GM12878 (cell line): ENCODE results near the gene SLC25A46. TPM values are rescaled to one million over a fixed set of nuclear protein-coding genes. Genes with fewer than 3 reads are reported as not detected.

Source experiments
- ATAC-seq: fragments of 200-7000 bp; cut with Tn5 transposase; 3 replicates; pipeline ENCODE4 v1.9.1; 2020; ENCODE audit warnings: mild to moderate bottlenecking, moderate library complexity
- BruUV-seq: library from RNA; stranded (reverse); fragments of 400-500 nt; replicated peaks from 2 replicates; lab custom pipeline; 2021; lab: Mats Ljungman, UMichigan
- CTCF ChIA-PET: fragments of 300-600 bp; sonication (Branson Sonifier 250); formaldehyde crosslinking; extraction: SDS; loops from one replicate; lab custom pipeline; 2021; ENCODE audit warnings: inconsistent platforms; lab: Yijun Ruan, JAX
- POLR2A ChIA-PET: fragments of 350-600 bp; formaldehyde crosslinking; extraction: SDS; loops from one replicate; lab custom pipeline; 2021; ENCODE audit warnings: inconsistent platforms; lab: Charles Lee
- RAD21 ChIA-PET: fragments of 300-600 bp; sonication (Branson Sonifier 250); formaldehyde crosslinking; loops from one replicate; lab custom pipeline; 2023; ENCODE audit warnings: antibody characterized with exemption; ENCODE audit not compliant: unreplicated experiment; lab: Charles Lee
- SMC1A ChIA-PET: fragments of 300-600 bp; sonication (Branson Sonifier 250); formaldehyde crosslinking; loops from one replicate; lab custom pipeline; 2023; ENCODE audit not compliant: unreplicated experiment, uncharacterized antibody; lab: Charles Lee
- DNase-seq: peaks from one replicate; pipeline ENCODE4 v3.0.0-alpha.2; 2011; ENCODE audit warnings: low read depth, low spot score
- FAIRE-seq: peaks from 3 replicates; lab custom pipeline; 2011; peaks lifted over from hg19 to GRCh38; lab: Jason Lieb, UNC
- H2AFZ ChIP-seq: 2 replicates; pipeline ENCODE4 v1.6.0; 2011; ENCODE audit warnings: low read depth, low read length, control low read depth; ENCODE audit not compliant: control insufficient read depth
- H3K27ac ChIP-seq: 2 replicates; pipeline ENCODE4 v1.5.1; 2011; ENCODE audit warnings: control low read depth; ENCODE audit not compliant: control insufficient read depth, insufficient read depth
- H3K27me3 ChIP-seq, 2 experiments: replicated peaks in 1 of 2; 2 replicates each; pipeline versions ENCODE4 v1.6.0 to v1.6.1; 2011; ENCODE audit warnings: low read length in 1 of 2; ENCODE audit not compliant: control insufficient read depth in 2 of 2, insufficient read depth in 2 of 2
- H3K36me3 ChIP-seq, 2 experiments: 2 replicates each; pipeline ENCODE4 v1.5.1; 2011; ENCODE audit warnings: low read length in 1 of 2; ENCODE audit not compliant: control insufficient read depth in 2 of 2, insufficient read depth in 2 of 2
- H3K4me1 ChIP-seq: 2 replicates; pipeline ENCODE4 v1.6.1; 2011; ENCODE audit warnings: mild to moderate bottlenecking, low read length, moderate library complexity, mixed read lengths; ENCODE audit not compliant: control insufficient read depth, insufficient read depth
- H3K4me2 ChIP-seq: 2 replicates; pipeline ENCODE4 v1.6.0; 2011; ENCODE audit warnings: control low read depth; ENCODE audit not compliant: control insufficient read depth, insufficient read depth
- H3K4me3 ChIP-seq: fragments of 200-600 bp; sonication (generic); 2 replicates; pipeline ENCODE4 v1.5.1; 2016
- H3K79me2 ChIP-seq: 2 replicates; pipeline ENCODE4 v1.6.0; 2011; ENCODE audit warnings: low read length; ENCODE audit not compliant: control insufficient read depth, insufficient read depth
- H3K9ac ChIP-seq: 2 replicates; pipeline ENCODE4 v1.8.0; 2011; ENCODE audit warnings: low read length, control low read depth, mixed read lengths; ENCODE audit not compliant: control insufficient read depth, insufficient read depth
- H3K9me3 ChIP-seq: replicated peaks from 3 replicates; pipeline ENCODE4 v1.5.1; 2011; ENCODE audit warnings: mild to moderate bottlenecking, low read length; ENCODE audit not compliant: control insufficient read depth, insufficient read depth
- H4K20me1 ChIP-seq: 2 replicates; pipeline ENCODE4 v1.6.0; 2011; ENCODE audit not compliant: control insufficient read depth, insufficient read depth
- ATF2 ChIP-seq: IDR thresholded peaks from 2 replicates; pipeline ENCODE4 v1.6.1; 2012; ENCODE audit warnings: low read length, inconsistent platforms
- ATF7 ChIP-seq: fragments of 450-650 bp; IDR thresholded peaks from 2 replicates; pipeline ENCODE4 v1.6.1; 2016; ENCODE audit warnings: low read depth, mild to moderate bottlenecking
- CEBPB ChIP-seq, 2 experiments: fragments of 150-350 bp in 1 of 2; IDR thresholded peaks; 2 replicates each; pipeline ENCODE4 v1.6.1; 2012 to 2014; ENCODE audit warnings: low read depth in 2 of 2, low read length in 2 of 2, borderline replicate concordance in 1 of 2, inconsistent platforms in 1 of 2
- CUX1 ChIP-seq: IDR thresholded peaks from 2 replicates; pipeline ENCODE4 v1.6.1; 2012; ENCODE audit warnings: improper control_type of control experiment, low read depth, low read length; ENCODE audit not compliant: insufficient replicate concordance
- DPF2 ChIP-seq: fragments of 450-650 bp; IDR thresholded peaks from 2 replicates; pipeline ENCODE4 v1.6.1; 2017; ENCODE audit warnings: mild to moderate bottlenecking
- EGR1 ChIP-seq, 2 experiments: IDR thresholded peaks; 1 replicate in 1 of 2; 2 replicates in 1 of 2; pipeline ENCODE4 v1.6.1; 2011 to 2012; ENCODE audit warnings: low read depth in 2 of 2, low read length in 2 of 2, borderline replicate concordance in 1 of 2, mild to moderate bottlenecking in 1 of 2, moderate library complexity in 1 of 2
- FOS ChIP-seq: IDR thresholded peaks from 3 replicates; pipeline ENCODE4 v1.6.1; 2011; ENCODE audit warnings: borderline replicate concordance; ENCODE audit not compliant: insufficient read length; ENCODE audit errors: extremely low read depth
- HDGF ChIP-seq: fragments of 450-650 bp; IDR thresholded peaks from 2 replicates; pipeline ENCODE4 v1.6.1; 2016; ENCODE audit warnings: antibody characterized with exemption
- PAX5 ChIP-seq: IDR thresholded peaks from 2 replicates; pipeline ENCODE4 v1.6.1; 2011; ENCODE audit warnings: low read depth, low read length, borderline replicate concordance
- SUPT20H ChIP-seq: IDR thresholded peaks from 2 replicates; pipeline ENCODE4 v1.6.1; 2011; ENCODE audit warnings: low read depth, mild to moderate bottlenecking, low read length, moderate library complexity, borderline replicate concordance; ENCODE audit not compliant: control insufficient read depth
- WGBS: methylation state at CpG from one replicate; pipeline ENCODE4 v1.1.6; 2016; ENCODE audit warnings: low lambda C conversion rate; ENCODE audit not compliant: insufficient replicate concordance, insufficient coverage; ENCODE audit errors: missing lambda C conversion rate; 5-methylcytosine and 5-hydroxymethylcytosine counted together
- in situ Hi-C: fragments of 300-500 bp; cut with MboI; formaldehyde crosslinking; loops from 9 replicates; pipeline ENCODE4 v1.14.3; 2018; ENCODE audit warnings: mixed read lengths
- intact Hi-C: fragments of 100-400 bp; cut with micrococcal nuclease; formaldehyde crosslinking; loops from one replicate; pipeline ENCODE4 v1.14.2; 2022; ENCODE audit not compliant: unreplicated experiment
- polyA plus RNA-seq, 11 experiments: library from polyadenylated mRNA; depleted of rRNA in 4 of 11; unstranded in 6 of 11; stranded (reverse) in 5 of 11; fragments of >200 nt; fragmentation: Nextera tagmentation in 4 of 11; fragmentation: Illumina TruSeq in 1 of 11; extraction: Ambion mirVana in 4 of 11; extraction: Trizol in 1 of 11; gene quantifications; 1 replicate in 1 of 11; 2 replicates in 10 of 11; pipeline versions ENCODE4 v1.2.1 to v1.2.3, GENCODE V29; 2011 to 2016; ENCODE audit warnings: inconsistent platforms in 2 of 11, missing spikeins in 2 of 11, low read depth in 1 of 11
- total RNA-seq, 4 experiments: library from RNA; depleted of rRNA in 3 of 4; stranded (reverse); fragments of >200 nt in 3 of 4; fragmentation: Illumina TruSeq in 1 of 4; extraction: Trizol in 1 of 4; gene quantifications; 2 replicates each; pipeline versions ENCODE4 v1.2.1 to v1.2.3, GENCODE V29; 2013 to 2021

SLC25A46 gene
- total and polyA plus RNA-seq, 10 of the 15 experiments (the other 5 are each of a cell fraction or from before 2014, with no cell fraction given): 18.0 to 89.6 (median 68.2) TPM

DNA sequence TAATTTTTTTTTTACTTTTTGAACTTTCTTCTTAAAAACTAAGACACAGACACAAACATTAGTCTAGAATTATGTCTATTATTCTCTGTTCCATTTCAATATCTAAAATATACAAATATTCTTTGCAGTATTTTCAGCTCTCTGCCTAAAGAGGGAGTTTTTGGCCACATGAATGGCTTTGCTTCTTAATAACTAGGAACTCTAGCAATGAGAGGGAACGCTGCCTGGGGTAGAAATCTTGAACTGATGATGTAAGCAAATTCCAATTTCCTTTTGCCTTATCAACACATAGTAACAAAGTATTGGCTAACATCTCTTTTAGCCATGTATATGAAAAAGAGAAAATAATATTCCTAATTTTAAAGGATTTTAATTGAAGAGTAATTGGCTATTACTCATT, 51.9 kb downstream of the SLC25A46 start:
- H3K79me2 ChIP-seq: no peaks in the 10 kb centered on the region
- no peaks in the 10 kb centered on the region for H3K9me3 ChIP-seq
- DNase-seq (no peak), FAIRE-seq (no peak), ATAC-seq (no peak)
- no peak overlapping the region for H3K4me2 ChIP-seq
- TF ChIP-seq FOS: no peak
- no peaks in the 10 kb centered on the region for H3K27me3 ChIP-seq
- H3K36me3 ChIP-seq: no peaks in the 10 kb centered on the region
- no TSS peak for BruUV-seq
- H4K20me1 ChIP-seq: no peaks in the 10 kb centered on the region
- WGBS: 25% methylated on average over 1 of the region's 1 CpG
- no peak overlapping the region for H3K9ac ChIP-seq
- no peak overlapping the region for H3K27ac ChIP-seq
- intact Hi-C loops: no loop called here
- ChIA-PET CTCF (no interaction called here), SMC1A (no interaction called here), RAD21 (no interaction called here), POLR2A (no interaction called here)
- H3K4me1 ChIP-seq: no peaks in the 10 kb centered on the region
- H3K4me3 ChIP-seq: no peak overlapping the region
- in situ Hi-C loops: no loop called here
- no peak overlapping the region for H2AFZ ChIP-seq

GRCh38 chr5:110802998-110803397, 64.2 kb downstream of the SLC25A46 start:
- ChIA-PET CTCF (no interaction called here), RAD21 (no interaction called here), POLR2A (no interaction called here), SMC1A (no interaction called here)
- no peak overlapping the region for H3K4me2 ChIP-seq
- in situ Hi-C loops (no loop called here), intact Hi-C loops (no loop called here)
- 0% methylated on average over 1 of the region's 1 CpG for WGBS
- no peaks in the 10 kb centered on the region for H3K27me3 ChIP-seq
- no peaks in the 10 kb centered on the region for H3K4me1 ChIP-seq
- no peaks in the 10 kb centered on the region for H3K79me2 ChIP-seq
- ATAC-seq: no peak
- H3K9me3 ChIP-seq: no peaks in the 10 kb centered on the region; the same call in 2 of the 3 replicates
- no peak for FAIRE-seq
- no TSS peak for BruUV-seq
- no peak for DNase-seq
- no peak overlapping the region for H3K4me3 ChIP-seq
- H3K9ac ChIP-seq: no peak overlapping the region
- no peak overlapping the region for H3K27ac ChIP-seq
- H3K36me3 ChIP-seq: no peaks in the 10 kb centered on the region
- H2AFZ ChIP-seq: no peak overlapping the region
- no peaks in the 10 kb centered on the region for H4K20me1 ChIP-seq
- TF ChIP-seq CEBPB (IDR thresholded peaks at IDR 0.05; ENCODE audit: borderline replicate concordance in 1 of 2, low read depth in 2 of 2, low read length in 2 of 2) (no peak), ATF2 (no peak), DPF2 (no peak), ATF7 (no peak), HDGF (no peak), CUX1 (no peak), SUPT20H (no peak), PAX5 (no peak), EGR1 (IDR thresholded peaks at IDR 0.05; ENCODE audit: borderline replicate concordance in 1 of 2, low read depth in 2 of 2, low read length in 2 of 2) (no peak)
